Measurements from ENCODE around the gene MDM2.
"Not testable (repeated sequence)": the region's sequence is repeated elsewhere in the genome, so short reads cannot be mapped to it uniquely, and the experiment has no call there.

Gene MDM2

GRCh38 chr12:68786929-68787328 lies 21.0 kb upstream of the MDM2 start:
- DNase-seq = no peak

- DNase-seq = no peak
These were observed 19.3 kb upstream of the MDM2 start for GRCh38 chr12:68788554-68789143.

- no peak for DNase-seq
These were observed 18.7 kb upstream of the MDM2 start for GRCh38 chr12:68789144-68789878.

DNA sequence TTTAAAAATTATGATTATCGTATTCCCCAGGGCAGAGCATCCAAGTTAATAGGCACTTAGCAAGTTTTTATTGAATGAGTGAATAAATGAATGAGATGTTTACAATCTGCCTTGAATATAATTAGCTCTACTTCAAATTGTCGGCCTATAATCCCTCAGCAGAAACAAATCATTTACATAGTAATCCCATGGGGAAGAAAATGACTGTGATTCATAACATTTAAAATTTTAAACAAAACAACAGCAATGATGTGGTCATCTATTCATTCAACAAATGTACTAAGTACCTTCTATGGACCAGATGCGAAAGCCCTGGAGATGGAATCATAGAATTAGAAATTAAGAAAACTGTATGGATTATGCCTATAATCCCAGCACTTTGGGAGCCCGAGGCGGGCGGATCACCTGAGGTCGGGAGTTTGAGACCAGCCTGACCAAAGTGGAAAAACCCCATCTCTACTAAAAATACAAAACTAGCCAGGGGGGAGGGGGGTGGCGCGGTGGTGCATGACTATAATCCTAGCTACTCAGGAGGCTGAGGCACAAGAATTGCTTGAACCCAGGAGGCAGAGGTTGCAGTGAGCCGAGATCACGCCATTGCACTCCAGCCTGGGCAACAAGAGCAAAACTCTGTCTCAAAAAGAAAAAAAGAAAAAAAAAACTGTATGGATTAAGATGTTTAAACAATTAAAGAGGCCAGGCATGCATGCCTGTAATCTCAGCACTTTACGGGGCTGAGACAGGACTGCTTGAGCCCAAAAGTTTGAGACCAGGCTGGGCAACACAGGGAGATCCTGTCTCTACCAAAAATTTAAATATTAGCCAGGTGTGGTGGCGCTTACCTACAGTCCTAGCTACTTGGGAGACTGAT lies 17.7 kb upstream of the MDM2 start:
- DNase-seq = no peak

DNA sequence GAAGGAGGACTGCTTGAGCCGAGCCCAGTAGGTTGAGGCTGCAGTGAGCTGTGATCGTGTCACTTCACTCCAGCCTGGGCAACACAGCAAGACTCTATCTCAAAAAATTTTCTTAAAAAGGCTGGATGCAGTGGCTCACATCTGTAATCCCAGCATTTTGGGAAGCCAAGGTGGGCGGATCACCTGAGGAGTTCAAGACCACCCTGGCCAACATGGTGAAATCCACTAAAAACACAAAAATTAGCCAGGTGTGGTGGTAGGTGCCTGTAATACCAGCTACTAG lies 17.1 kb upstream of the MDM2 start:
- no peak for DNase-seq

- DNase-seq = no peak
These were observed 16.0 kb upstream of the MDM2 start for GRCh38 chr12:68791897-68792481.

GRCh38 chr12:68792952-68793351 lies 15.0 kb upstream of the MDM2 start:
- no peak for DNase-seq

- DNase-seq = no peak
These were observed 14.5 kb upstream of the MDM2 start for GRCh38 chr12:68793436-68793835.

- no peak for DNase-seq
These were observed 13.9 kb upstream of the MDM2 start for GRCh38 chr12:68793975-68794652.

DNA sequence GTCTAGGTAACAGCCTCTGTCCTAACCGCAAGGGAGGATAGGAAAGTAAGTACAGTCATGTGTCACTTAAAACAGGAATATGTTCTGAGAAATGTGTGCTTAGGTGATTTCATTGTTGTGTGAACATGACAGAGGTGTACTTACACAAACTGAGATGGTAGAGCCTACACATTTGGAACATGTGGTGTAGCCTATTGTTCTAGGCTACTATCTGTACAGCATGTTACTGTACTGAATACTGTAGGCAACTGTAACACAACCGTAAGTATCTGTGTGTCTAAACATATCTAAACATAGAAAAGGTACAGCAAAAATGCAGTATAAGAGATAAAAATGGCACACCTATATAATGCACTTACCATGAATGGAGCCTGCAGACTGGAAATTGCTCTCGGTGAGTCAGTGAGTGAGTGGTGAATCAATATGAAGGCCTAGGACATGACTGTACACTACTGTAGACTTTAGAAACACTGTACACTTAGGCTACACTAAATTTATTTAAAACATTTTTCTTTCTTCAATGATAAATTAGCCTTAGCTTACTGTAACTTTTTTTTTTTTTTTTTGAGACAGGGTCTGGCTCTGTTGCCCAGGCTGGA lies 13.2 kb upstream of the MDM2 start:
- DNase-seq = no peak

- DNase-seq = no peak
These were observed 11.6 kb upstream of the MDM2 start for GRCh38 chr12:68796399-68796798.

DNA sequence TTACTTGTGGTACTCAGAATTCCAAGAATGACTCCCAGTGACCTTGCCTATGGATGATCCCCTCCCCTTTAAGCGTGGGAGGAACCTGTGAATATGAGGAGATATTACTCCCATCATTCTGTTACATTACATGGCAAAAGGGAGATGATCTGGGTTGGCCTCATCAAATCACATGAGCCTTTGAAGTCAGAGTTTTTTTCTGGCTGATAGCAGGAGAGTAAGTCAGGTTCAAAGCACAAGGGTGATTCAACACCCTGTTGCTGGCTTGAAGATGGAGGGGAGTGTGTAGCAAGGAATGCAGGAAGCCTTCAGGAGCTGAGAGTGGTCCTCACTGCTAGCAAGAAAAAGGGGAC lies 9.1 kb upstream of the MDM2 start:
- no peak for DNase-seq

DNA sequence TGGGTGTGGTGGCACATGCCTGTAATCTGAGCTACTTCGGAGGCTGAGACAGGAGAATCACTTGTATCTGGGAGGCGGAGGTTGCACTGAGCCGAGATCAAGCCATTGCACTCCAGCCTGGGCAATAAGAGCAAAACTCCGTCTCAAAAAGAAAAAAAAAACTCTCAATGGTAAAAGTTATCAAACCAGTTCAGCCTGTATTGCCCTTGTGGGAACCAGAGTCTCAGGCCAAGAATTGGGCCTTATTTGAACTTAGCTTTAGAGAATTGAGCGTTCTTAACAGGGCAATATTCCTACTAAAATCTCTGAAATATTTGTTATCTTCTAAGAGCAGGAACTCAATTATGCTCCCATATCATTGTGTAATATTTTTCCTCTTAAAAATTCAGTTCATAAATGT lies 7.7 kb upstream of the MDM2 start:
- DNase-seq = no peak

GRCh38 chr12:68801124-68801523 lies 6.9 kb upstream of the MDM2 start:
- DNase-seq = not testable (repeated sequence)

- not testable (repeated sequence) for DNase-seq
These were observed 5.6 kb upstream of the MDM2 start for GRCh38 chr12:68802372-68802745.

GRCh38 chr12:68802911-68803651 lies 4.9 kb upstream of the MDM2 start:
- not testable (repeated sequence) for DNase-seq

DNA sequence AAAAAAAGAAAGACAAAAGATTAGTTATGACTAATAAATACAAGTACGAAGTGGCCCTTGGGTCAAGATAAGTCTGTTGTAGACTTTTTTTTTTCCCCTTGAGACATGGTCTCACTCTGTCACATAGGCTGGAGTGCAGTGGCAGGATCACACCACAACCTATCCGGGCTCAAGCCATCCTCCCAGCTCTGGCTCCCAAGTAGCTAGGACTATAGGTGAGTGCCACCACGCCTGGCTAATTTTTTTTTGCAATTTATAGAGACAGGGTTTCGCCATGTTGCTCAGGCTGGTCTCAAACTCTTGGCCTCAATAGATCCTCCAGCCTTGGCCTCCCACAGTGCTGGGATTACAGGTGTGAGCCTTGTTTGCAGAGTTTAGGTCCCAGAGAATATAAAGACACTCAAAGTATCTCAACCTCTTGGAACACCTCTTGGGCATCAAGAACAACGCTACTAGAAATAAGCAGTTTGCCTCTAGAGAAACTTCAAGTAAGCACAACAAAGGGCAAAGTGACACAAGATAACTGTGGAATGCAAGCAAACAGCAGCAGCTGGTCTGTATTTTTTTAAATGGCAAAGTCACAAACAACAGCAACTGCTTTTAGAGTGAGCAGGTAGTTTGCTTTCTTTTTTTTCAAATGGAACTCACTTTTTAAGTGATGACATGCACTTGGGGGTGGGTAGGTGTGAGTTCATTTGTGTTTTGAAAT lies 3.9 kb upstream of the MDM2 start:
- DNase-seq = no peak

GRCh38 chr12:68804657-68805591 lies 3.1 kb upstream of the MDM2 start:
- DNase-seq = no peak

GRCh38 chr12:68805592-68806120 lies 2.3 kb upstream of the MDM2 start:
- DNase-seq = no peak
